HT-29 (cell line): ENCODE measurements around the gene IL1B. TPM values are rescaled to one million over a fixed set of nuclear protein-coding genes. Genes with fewer than 3 reads are reported as not detected.
"Not testable (repeated sequence)": the region's sequence is repeated elsewhere in the genome, so short reads cannot be mapped to it uniquely, and the experiment has no call there.

Experiments
- DNase-seq: peaks from one replicate; pipeline ENCODE4 v3.0.0-alpha.2; 2015; ENCODE audit warnings: low spot score
- total RNA-seq: library from RNA; depleted of rRNA; stranded (reverse); fragments of >200 nt; shearing (Covaris generic); gene quantifications from 2 replicates; pipeline ENCODE4 v1.2.3, GENCODE V29; 2014; rRNA removed

IL1B gene
- total RNA-seq, result 0.13 and 0.20 TPM in 2 replicates

DNA sequence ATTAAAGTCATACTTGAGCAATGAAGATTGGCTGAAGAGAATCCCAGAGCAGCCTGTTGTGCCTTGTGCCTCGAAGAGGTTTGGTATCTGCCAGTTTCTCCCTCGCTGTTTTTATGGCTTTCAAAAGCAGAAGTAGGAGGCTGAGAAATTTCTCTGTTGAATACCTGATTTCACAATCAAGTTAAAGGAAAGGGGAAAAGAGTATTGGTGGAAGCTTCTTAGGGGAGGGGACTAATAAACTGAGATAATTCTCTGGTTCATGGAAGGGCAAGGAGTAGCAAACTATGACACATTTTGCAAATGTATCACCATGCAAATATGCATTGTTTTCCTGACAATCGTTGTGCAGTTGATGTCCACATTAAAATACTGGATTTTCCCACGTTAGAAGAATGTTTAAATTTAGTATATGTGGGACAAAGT lies at the start of gene IL1B:
Gene IL1B (minus strand): TSS at position 85 of the 423 bp plus-strand sequence. CDS start 550 bp downstream, outside the sequence.
- peak; percentile 26 for DNase-seq

- DNase-seq, result no peak
Observed at GRCh38 chr2:112886291-112886690, 49.7 kb upstream of the IL1B start.

DNA sequence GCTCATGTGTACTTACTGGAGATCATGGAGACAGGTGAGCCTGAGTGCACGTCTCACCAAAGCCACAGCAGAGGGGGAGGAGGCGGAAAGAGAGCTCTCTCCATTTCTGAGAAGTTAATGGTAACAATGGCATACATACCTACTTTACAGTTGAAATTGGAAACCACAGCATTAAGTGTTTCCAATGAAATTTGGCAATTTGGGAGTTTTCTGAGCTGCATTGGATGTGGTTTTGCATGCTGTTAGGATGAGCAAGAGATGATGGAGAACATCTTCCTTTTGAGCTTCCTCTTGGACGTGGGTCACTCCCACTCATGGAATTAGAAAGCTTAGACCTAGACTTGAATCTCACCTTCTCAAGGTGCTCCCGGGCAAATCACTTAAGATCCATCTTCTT lies 48.9 kb upstream of the IL1B start:
- DNase-seq, result no peak

DNA sequence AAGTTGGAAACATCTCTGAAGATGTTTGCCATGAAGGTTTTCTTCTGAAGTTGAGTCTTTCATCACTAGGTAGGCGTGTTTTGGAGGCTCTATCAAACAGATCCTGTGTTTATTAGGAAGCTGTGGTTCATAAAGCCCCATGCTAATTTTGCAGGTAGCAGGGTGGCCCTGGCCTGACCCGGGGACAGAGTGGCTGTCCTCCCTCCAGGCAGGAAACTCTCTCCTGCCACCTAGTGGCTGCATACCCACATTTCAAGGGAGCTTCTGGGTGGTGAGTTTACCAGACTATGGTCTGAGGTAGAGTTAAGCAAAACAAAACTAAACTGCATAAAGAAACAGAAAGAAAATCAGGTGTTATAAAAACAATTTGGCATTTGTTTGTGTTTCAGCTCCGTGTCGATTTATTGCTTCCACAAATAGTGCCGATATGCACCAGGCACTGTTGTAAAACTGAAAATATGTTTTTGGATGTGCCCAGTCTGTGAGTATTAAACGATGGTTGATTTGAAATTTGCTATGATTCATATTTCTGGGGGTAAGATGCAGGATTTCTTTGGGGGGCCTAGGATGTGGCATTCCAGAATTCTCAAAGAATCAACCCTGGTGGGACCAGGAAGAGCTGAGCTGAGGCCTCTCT lies 48.4 kb upstream of the IL1B start:
- DNase-seq, result peak; percentile 72

DNA sequence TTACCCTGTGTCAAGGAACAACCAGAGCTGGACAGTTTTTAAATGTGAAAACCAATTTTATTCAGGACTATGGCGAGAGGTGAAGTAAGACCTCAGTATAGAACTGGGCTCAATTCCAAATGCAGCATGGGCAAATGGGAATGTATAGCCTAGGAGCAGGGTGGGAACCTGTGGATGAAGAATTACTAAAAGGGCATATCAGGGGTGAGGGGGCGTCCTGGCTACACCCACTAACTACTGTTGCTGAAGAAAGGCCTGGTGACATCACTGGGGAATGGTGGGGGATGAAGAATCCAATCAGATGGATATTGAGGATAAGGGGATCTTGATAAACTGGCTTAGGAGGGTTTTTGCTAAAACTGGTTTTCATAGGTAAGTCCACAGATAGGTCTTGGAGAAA lies 47.1 kb upstream of the IL1B start:
- no peak for DNase-seq

GRCh38 chr2:112881217-112881985 lies 44.8 kb upstream of the IL1B start:
- DNase-seq, result no peak

- DNase-seq, result no peak
Observed at GRCh38 chr2:112880696-112881095, 44.1 kb upstream of the IL1B start.

DNA sequence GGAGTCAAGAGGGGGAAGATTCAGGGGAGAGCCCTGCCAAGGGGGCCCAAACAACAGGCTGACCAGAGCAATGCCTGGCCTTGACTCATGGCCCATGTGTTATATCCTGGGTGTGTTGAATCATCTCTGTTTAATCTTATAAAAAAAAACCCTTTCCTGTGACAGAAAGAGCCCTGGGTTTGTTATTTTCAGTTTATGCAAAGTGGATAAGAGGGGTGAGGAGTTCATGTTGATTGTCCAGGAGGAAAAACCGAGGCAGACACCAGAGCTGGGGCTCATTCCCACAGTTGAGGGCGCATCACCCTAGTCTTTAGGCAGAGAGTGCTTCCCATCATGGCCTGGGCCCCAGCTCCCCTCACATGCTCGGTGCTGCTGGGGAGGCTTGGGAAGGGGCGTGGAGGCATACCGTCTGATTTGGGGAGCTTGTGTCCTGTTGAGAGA lies 43.5 kb upstream of the IL1B start:
- DNase-seq, result no peak

- DNase-seq, result no peak
Observed at GRCh38 chr2:112879491-112880041, 43.0 kb upstream of the IL1B start.

DNA sequence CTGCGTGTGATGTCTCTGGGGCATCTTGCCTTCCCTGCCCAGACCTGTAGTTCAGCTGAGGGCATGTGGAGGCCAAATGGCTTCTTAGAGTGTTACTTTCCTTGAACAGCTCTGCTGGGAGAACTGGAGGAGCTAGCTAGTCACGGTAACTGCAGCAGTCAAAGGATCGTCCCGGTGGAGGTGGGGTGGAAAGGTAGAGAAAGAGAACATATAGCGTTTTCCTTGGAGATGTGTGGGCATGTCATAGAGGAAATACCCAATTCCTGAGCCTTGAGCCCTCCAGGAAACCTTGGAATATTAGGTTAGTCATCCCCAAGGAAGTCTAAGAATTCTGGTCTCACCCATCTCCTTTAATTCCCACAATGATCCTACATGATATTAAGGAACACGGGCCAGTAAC lies 40.8 kb upstream of the IL1B start:
- DNase-seq, result no peak

- DNase-seq, result no peak
Observed at GRCh38 chr2:112876971-112877361, 40.4 kb upstream of the IL1B start.

DNA sequence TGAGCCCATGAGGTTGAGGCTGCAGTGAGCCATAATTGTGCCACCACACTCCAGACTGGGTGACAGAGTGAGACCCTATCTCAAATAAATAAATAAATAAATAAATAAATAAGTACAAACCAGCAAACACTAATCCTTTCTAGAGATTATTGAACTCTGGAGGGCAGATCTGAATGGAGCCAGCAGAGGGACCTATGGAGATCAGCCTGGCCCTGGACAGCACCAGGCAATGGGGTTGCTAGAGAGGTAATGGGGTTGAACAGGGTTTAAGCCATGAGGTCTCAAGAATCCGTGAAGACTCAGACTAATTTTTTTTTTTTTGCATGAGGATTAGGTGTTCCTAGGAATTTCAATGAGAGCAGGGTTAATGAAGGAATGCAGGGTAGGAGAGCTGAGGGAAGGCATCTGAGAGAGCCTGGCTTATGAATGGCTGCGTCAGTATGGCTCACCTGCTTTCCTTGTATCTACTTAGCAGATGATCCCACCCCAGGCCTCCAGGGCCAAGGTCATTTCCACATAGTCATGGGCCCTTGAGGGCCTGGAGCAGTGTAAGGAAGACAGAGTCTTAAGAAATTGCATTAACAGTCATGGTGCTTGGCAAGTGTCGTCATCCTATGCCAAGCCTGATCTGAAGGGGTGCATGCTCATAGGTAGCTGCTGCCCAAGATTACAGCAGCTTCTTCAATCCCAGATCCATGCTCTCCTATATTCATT lies 39.8 kb upstream of the IL1B start:
- no peak for DNase-seq

- no peak for DNase-seq
Observed at GRCh38 chr2:112870841-112871835, 34.6 kb upstream of the IL1B start.

- DNase-seq, result peak; percentile 99
Observed at GRCh38 chr2:112869258-112869842, 32.8 kb upstream of the IL1B start.

DNA sequence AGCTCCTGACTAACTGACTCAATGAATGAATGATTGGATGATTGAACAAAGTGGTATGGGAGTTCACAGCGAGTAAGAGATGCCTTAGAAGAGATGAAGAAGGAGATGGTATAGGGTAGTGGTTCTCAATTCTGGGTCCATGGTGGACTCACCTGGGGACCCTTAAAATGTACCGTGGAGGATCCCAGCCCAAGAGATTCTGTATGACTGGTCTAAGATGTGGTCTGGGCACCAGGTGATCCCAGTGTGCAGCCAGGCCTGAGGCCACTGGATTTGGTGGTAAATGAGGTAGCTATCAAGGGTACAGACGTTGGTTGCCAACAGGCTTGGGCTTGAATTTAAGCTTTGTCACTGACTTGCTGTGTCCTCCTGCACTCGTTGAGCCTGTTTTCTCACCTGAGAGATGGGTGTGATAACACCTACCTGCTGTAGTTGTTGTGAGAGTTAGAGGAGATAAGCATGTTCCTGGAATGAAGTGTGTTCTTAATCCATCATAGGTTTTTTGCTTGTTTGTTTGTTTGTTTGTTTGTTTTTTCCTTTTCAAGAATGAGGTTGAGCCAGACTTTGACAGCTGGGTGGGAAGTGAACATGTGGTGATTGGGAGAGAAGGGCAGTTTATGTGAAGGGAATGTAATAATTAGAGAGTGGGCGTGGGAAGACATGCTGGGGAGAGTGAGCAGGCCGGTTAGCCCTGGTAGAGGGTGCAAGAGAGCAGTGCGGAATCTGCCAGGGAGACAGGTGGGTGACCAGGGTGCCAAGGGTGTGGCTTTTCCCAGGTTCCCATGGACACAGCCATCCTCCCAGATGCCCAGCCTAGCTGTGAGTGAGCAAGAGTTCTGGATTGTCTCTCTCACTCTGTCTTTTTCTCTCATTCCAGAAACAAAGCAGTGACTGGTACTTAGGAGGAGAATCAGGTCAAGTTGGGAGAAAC lies 31.4 kb upstream of the IL1B start:
- DNase-seq, result peak; percentile 25

DNA sequence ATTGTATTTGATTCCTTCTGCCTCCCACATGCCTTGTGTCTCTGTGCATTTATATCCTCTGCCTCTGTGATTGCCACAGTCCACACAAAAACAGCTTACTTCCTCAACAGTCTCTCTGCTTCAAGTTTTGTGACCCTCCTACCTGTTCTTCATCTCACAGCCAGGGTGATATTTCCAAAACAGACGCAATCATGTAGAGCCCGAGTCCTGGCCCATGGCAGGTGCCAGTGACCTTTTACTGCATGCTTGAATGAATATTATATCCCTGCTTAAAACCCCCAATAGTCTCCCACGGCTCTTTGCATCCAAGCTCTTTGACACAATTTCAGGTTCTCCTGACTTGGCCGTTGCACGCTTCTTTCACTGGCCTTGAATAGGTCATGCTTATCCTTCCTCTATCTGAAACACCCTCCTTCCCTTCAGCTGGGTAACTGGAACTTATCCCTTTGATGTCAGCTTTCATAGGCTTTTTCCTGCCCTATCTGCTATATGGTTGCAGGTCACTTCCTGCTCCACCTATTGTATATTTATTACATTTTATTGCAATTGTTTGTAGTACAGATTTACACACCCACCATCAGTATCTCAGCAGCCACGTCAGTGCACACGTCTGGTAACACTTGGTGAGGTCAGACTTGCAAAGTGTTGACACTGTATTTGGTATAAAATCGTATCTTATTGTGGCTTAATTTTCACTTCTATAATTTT lies 29.7 kb upstream of the IL1B start:
- peak; percentile 49 for DNase-seq

DNA sequence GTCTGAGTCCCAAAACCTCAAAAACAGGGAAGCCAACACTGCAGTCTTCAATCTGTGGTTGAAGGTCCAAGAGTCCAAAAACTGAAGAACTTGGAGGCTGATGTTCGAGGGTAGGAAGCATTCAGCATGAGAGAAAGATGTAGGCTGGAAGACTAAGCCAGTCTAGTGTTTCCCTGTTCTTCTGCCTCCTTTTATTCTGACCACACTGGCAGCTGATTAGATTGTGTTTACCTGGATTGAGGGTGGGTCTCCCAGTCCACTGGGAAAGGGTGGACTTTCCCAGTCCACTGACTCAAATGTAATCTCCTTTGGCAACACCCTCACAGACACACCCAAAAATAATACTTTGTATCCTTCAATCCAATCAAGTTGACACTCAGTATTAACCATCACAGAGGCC lies 27.5 kb upstream of the IL1B start:
- no peak for DNase-seq

DNA sequence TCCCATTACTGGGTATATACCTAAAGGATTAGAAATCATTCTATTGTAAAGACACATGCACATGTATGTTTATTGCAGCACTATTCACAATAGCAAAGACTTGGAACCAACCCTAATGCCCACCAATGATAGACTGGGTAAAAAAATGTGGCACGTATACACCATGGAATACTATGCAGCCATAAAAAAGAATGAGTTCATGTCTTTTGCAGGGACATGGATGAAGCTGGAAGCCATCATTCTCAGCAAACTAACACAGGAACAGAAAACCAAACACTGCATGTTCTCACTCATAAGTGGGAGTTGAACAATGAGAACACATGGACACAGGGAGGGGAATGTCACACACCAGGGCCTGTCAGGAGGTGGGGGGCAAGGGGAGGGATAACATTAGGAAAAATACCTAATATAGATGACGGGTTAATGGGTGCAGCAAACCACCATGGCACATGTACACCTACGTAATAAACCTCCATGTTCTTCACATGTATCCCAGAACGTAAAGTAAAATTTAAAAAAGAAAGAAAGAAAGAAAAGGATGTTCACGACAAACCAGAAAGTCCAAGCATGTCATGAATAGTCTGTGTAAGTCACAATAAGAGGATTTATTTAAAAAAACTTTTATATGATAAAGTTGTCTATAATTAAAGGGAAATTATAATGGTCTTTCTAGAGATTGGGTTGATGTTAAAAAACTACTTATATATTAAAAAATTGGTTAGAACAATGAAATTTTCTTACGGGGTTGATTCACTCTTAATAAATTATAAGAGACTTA lies 23.0 kb upstream of the IL1B start:
- not testable (repeated sequence) for DNase-seq
